ENCODE data around the gene CRK.

CRK gene

GRCh38 chr17:1455797-1456599 lies at the start of gene CRK:
TSS of gene CRK (minus strand) at chr17:1456232. CDS start at chr17:1456117, 115 bp downstream.
- peak; percentile 95 for DNase-seq

DNA sequence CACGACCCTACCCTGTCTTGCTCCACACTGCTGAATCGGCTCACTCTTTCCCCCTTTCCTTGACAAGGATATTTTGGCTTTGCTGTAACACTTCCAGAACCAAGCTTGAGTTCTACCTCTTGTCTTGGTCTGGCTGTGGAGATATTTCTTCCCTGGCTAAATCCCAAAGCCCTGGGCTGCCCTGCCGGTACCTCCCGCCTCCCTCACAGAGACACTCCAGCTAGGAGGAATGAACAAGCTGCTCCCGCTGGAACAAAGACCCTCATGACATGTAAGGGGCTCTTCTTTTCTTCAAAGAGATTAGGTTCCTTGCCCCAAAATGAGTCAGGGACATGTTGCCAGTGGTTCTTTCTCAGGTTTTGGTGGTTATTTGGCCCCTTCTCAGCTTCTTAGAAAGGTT lies 49.6 kb upstream of the CRK start:
- no peak for DNase-seq

DNA sequence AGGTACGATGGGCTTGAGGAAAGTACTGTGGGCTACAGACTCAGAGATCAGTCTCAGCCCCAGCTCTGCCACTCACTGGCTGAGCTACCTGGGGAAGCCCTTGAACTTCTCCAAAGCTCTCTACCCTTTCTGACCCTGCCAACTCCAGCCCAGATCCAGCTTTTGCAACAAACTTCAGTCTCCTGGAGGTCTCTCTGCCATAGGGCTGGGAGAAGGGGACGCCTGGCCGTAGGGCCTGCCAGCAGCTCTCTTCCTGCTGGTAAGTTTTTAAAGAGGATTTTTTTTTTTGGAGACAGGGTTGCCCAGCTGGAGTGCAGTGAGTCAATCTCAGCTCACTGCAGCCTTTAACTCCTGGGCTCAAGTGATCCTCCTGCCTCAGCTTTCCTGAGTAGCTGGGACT lies 48.8 kb upstream of the CRK start:
- DNase-seq, result no peak

DNA sequence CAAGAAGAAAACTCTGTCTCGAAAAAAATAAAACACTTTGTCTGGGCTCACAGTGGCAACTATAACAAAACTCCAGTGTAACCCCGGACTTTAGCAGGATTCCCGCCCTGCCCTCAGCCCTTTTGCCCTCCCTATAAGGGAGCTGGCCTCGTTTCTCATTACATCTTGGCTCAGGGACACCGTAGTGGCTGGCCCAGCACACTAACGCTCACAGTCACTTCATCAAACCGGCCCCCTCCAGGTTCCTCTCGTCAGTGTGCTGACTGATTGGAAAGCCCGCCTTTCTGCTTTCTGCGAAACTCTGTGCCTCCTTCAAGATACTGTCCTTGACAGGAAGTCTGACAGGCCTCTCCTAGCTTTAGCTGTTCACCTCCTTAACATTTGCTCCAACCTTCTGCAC lies 47.7 kb upstream of the CRK start:
- DNase-seq, result no peak

- DNase-seq, result no peak
Observed at GRCh38 chr17:1498869-1499268, 42.8 kb upstream of the CRK start.

- no peak for DNase-seq
Observed at GRCh38 chr17:1498233-1498632, 42.2 kb upstream of the CRK start.

DNA sequence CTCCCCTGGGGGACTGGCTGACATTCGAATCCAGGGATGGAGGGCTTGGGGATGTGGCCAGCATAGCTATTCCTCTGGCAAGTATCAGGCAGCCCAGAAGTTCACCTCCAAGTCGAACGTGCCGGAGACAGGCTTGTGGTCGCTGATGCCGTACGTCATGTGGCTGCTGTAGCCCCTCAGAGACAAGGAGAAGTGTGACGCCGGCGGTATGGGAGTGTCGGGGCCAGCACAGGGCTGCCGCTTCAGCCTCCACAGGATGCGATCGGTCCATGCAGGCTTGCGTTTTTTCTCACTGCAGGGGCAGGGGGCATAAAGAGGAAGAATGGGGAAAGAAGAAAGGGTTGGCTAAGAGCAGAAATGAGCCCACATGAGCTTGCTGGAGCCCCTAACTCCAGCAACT lies 41.8 kb upstream of the CRK start:
- DNase-seq, result no peak

- DNase-seq, result no peak
Observed at GRCh38 chr17:1496869-1497268, 40.8 kb upstream of the CRK start.

GRCh38 chr17:1495265-1495989 lies 39.4 kb upstream of the CRK start:
- no peak for DNase-seq

DNA sequence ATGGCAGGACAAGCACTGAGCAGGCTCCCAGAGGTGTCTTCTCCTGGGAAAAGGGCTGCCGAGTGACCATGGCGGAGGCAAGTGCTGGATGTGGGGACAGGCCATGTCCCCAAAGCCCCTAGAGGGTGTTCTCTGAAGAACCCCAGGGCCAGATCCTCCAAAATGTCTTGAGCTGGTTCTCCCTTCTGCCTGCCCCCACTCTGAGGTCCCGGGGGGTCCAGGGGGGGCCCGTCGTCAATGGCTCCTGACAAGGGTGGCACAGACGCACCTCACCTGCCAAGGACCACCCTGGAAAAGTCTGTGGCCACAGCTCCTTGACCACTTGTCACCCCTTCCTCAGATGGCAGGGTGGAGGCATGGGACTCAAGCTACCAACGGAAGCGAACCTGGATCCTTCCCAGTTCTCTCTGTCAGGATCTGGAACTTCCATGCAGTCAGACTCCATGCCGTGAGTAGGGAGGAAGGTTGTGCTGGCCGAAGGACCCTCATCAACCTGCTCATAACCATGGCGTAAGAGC lies 38.8 kb upstream of the CRK start:
- DNase-seq, result no peak

DNA sequence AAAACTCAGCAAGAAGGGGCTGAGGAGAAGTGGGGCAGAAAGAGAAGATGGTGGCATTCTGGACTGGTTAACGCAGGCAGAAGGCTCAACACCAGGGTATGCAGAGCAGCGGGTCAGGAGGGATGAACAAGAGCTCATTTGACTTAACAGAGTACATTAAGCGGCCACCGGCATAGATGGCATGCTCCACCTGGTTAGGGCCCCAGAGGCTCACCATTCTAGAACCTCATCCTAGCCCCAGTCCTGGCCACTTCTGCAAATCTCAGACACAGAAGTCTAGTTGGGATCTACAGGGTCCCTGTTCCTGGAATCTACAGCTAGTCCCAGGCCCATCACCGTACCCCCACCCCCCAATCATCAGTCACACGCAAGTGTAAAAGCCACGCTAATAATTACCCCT lies 38.2 kb upstream of the CRK start:
- no peak for DNase-seq

DNA sequence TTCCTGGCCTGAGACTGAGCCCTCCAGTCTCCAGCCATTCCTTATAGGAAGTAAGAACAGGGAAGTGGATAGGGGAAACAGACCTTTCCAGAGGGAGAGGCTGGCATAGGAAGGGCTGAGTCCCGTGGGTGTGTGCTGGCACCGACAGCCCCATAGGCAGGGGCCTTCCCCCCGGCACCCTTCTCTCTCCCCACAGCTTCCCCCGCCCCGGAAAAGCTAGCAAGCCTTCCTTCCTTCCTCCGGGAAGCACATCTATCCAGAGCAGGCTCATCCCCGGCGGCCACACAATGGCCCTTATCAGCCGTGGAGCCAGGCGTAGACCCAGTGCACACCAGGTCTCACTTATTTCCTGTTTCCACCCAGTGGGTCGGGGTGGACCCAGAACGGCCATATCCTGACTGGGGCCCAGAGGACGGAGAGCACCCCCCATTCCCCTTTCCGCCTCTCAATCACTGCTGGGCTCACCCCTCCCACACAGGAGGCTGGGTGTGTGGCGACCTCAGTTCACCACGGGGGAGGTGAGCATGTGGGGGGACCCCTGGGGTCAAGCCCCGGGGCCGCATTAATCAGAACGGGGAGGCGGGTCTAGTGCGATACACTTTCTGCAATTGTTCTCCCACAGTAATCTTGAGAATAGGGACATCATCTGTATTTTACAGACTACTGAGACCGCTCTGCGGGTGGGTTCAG lies 37.4 kb upstream of the CRK start:
- DNase-seq, result no peak

DNA sequence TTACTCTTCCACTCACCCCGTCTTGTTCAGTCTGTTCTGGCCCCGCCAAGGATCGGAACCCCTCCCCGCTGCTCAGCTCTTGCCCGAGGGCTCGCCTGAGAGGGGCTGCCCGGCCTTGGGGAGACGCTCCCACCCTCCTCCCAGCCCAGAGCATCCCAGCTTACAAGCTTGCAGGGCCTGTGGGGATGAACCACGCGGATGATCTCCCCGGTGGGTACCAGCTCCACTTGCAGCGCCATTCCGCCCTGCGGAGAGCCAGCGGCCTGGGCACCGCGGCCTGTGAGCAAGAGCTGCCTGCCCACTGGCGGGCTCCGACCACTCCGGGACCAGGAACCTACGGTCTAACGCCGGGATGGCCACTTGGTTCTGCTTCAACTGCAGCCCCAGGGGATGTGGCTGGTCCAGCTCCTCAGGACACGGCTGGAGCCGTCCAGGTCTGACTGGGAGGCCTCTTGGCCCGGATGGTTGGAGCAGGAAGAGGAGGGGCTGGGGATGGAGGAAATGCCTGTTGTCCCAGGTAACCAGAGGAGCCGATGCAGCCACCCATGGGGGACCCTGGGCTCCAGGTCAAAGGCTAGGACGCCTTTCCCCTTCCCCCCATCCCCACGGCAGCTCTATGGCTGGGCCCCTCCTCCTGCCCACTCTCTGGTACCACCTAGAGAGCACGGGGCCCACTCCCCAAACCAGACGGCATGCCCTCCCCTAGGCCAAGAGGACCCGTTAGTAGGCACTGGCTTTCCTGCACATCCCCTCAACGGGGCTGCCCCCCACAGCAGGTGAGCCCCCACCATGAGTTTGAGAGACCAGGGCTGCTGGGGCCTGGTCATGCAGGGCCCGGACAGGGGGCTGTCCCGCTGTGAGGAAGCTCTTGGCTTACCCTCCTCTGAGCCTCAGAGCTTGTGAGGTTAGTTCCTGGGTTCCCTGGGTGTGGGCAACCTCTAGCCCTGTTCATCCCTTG lies 36.5 kb upstream of the CRK start, which contains the start of gene MYO1C:
MYO1C (minus strand) TSS at position 438 of the 958 bp plus-strand sequence; CDS start at position 239, 199 bp downstream.
- DNase-seq, result no peak

DNA sequence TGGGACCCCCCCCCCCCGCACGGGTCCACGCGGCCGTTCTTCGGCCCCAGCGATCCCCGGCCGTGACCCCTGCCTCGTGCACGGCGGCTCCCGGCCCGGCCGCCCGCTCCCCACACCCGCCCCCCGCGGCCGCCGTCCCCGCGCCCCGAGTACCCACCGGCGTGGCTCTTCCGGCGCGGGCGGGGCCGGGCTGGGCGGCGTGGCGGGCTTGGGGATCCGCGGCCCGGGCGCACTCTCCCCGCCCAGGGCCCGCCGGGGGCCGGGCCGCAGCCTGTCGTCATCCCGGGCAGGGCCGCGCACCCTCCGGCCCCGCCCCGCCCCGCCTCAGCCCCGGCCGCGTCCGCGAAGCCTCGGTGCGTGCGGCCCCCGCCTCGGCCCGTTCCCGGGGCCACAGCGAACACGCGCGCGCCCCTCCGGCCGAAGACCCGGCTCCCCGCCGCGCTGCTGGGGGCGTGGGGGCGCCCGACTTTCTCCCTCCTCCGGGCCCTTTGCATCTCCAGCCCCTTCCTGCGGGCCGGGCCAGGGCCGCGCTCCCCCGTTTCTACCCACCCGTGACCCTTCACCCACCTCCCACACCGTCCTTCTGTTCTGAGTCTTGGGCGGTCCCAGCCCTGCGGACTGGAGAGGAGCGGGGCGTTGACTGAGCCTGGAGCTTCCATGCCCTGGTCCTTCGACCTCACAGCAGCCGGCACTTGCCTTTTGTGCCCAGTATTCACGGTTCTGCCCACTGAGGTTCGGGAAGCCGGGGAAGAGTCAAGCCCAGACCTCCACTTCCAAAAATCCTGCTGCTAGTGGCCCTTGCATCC lies 35.6 kb upstream of the CRK start:
- no peak for DNase-seq

DNA sequence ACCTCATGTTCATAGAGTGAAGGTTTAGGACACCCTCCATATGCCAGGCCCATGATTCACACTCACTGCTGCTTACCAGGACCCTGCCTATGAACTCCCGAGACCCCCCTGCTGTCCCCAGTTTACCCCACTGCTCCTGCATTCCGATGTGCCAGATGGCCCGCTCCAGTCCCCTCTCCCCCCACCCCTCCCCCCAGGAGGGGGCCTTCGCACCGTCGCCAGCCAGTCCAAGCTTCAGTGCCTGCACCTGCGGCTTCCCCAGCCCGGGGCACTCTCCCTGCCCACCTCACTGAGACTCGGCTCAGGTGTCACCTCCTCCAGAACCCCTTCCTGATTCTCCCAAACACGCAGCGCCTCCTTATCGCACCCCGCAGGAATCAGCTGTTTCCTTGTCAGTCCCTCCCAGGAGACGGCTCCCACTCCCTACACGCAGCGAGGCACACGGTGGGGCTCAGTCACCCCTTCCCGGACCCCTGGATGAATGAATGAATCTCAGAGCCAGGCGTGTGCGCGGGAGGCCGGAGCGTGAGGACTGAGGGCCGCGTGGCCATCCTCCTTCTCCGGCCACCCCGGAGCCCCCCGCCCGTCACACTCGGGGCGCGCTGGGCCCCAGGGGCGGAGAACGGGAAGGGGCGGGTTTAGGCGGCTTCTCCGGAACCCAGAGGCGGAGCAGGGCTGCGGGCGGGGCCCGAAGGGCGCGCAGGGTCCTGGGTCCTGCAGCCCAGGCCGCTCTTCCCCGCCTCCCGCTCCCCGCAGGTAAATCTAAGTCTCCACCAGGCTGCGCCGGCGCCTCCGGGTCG lies 34.8 kb upstream of the CRK start:
- DNase-seq, result peak; percentile 59

- no peak for DNase-seq
Observed at GRCh38 chr17:1488826-1489270, 32.8 kb upstream of the CRK start.

- DNase-seq, result peak; percentile 39
Observed at GRCh38 chr17:1487939-1488825, 32.1 kb upstream of the CRK start.

GRCh38 chr17:1486802-1487695 lies 31.0 kb upstream of the CRK start:
- DNase-seq, result peak; percentile 76

Data from CD4-positive, alpha-beta T cell treated with Interleukin-4 for 4 hours (primary cell).